Liver (tissue), 9 donors: ENCODE results near the gene PSME2. TPM values are rescaled to one million over a fixed set of nuclear protein-coding genes. Genes with fewer than 3 reads are reported as not detected.
A peak's percentile ranks its signal among the peaks of the same experiment; 100 is the strongest.

ENCODE experiments used
- DNase-seq: peaks from one replicate; pipeline ENCODE4 v3.0.0-alpha.2; 2017; ENCODE audit warnings: low spot score
- H3K27ac ChIP-seq, 2 donors: one replicate each; pipeline ENCODE4 v1.7.0; 2013; ENCODE audit warnings: inconsistent platforms in 2 of 2, low read length in 2 of 2, control low read depth in 1 of 2, low read depth in 1 of 2, mild to moderate bottlenecking in 1 of 2
- H3K27me3 ChIP-seq, 4 donors: one replicate each; pipeline versions ENCODE4 v1.6.1 to v1.7.0; 2013; ENCODE audit warnings: low read length in 3 of 4, inconsistent platforms in 1 of 4, mild to moderate bottlenecking in 1 of 4, moderate library complexity in 1 of 4; ENCODE audit not compliant: control insufficient read depth in 4 of 4, insufficient read depth in 4 of 4
- H3K36me3 ChIP-seq, 4 donors: one replicate each; pipeline versions ENCODE4 v1.6.1 to v1.7.0; 2013; ENCODE audit warnings: low read length in 3 of 4, mild to moderate bottlenecking in 3 of 4, low read depth in 1 of 4, moderate library complexity in 1 of 4; ENCODE audit not compliant: control insufficient read depth in 4 of 4, insufficient read depth in 3 of 4
- H3K4me1 ChIP-seq, 4 donors: one replicate each; pipeline versions ENCODE4 v1.6.1 to v1.7.0; 2013; ENCODE audit warnings: low read length in 3 of 4, mild to moderate bottlenecking in 3 of 4, moderate library complexity in 1 of 4; ENCODE audit not compliant: control insufficient read depth in 4 of 4, insufficient read depth in 4 of 4
- H3K4me3 ChIP-seq, 3 donors: one replicate each; pipeline versions ENCODE4 v1.6.1 to v1.7.0; 2013; ENCODE audit warnings: low read length in 3 of 3, control low read depth in 1 of 3, low read depth in 1 of 3, mild to moderate bottlenecking in 1 of 3
- H3K9ac ChIP-seq, 2 donors: one replicate each; pipeline ENCODE4 v1.7.0; 2013; ENCODE audit warnings: low read length in 2 of 2, mild to moderate bottlenecking in 2 of 2, moderate library complexity in 2 of 2, control low read depth in 1 of 2, low read depth in 1 of 2
- H3K9me3 ChIP-seq, 4 donors: one replicate each; pipeline versions ENCODE4 v1.6.1 to v1.7.0; 2013; ENCODE audit warnings: low read length in 3 of 4; ENCODE audit not compliant: control insufficient read depth in 4 of 4
- ATF3 ChIP-seq: IDR thresholded peaks from 2 replicates; pipeline ENCODE4 v1.6.1; 2016; ENCODE audit warnings: antibody characterized with exemption
- EGR1 ChIP-seq, 2 donors: IDR thresholded peaks; 2 replicates each; pipeline ENCODE4 v1.6.1; 2016 to 2018; ENCODE audit warnings: antibody characterized with exemption in 2 of 2, low read depth in 2 of 2
- FOXA1 ChIP-seq: IDR thresholded peaks from 2 replicates; pipeline ENCODE4 v1.6.1; 2016; ENCODE audit warnings: antibody characterized with exemption
- HNF4A ChIP-seq, 2 donors: conservative IDR thresholded peaks; 2 replicates each; pipeline ENCODE4 v1.6.1; 2016; ENCODE audit warnings: antibody characterized with exemption in 2 of 2, mild to moderate bottlenecking in 2 of 2
- HNF4G ChIP-seq: IDR thresholded peaks from 2 replicates; pipeline ENCODE4 v1.6.1; 2016; ENCODE audit warnings: antibody characterized with exemption
- JUND ChIP-seq, 2 donors: IDR thresholded peaks; 2 replicates each; pipeline ENCODE4 v1.6.1; 2016; ENCODE audit warnings: antibody characterized with exemption in 2 of 2
- NR2F2 ChIP-seq: IDR thresholded peaks from 2 replicates; pipeline ENCODE4 v1.6.1; 2016; ENCODE audit warnings: antibody characterized with exemption
- RAD21 ChIP-seq, 2 donors: IDR thresholded peaks; 2 replicates each; pipeline ENCODE4 v1.6.1; 2016; ENCODE audit warnings: antibody characterized with exemption in 2 of 2, mild to moderate bottlenecking in 2 of 2
- REST ChIP-seq: IDR thresholded peaks from 2 replicates; pipeline ENCODE4 v1.6.1; 2016; ENCODE audit warnings: antibody characterized with exemption, mild to moderate bottlenecking
- SP1 ChIP-seq: IDR thresholded peaks from 2 replicates; pipeline ENCODE4 v1.6.1; 2018; ENCODE audit warnings: antibody characterized with exemption, mild to moderate bottlenecking
- TAF1 ChIP-seq: conservative IDR thresholded peaks from 2 replicates; pipeline ENCODE4 v1.6.1; 2016; ENCODE audit warnings: antibody characterized with exemption, mild to moderate bottlenecking
- ZBTB33 ChIP-seq: IDR thresholded peaks from 2 replicates; pipeline ENCODE4 v1.6.1; 2016; ENCODE audit warnings: antibody characterized with exemption
- WGBS: extraction: QIAGEN DNeasy Blood & Tissue Kit; methylation state at CpG from one replicate; pipeline ENCODE4 v1.1.7; 2013; 5-methylcytosine and 5-hydroxymethylcytosine counted together
- polyA plus RNA-seq, 2 donors: library from polyadenylated mRNA; stranded (reverse) in 1 of 2; unstranded in 1 of 2; fragments of 200-250 nt in 1 of 2; fragments of >200 nt in 1 of 2; fragmentation: Nextera tagmentation in 1 of 2; extraction: Ambion mirVana in 1 of 2; gene quantifications; one replicate each; pipeline versions ENCODE4 v1.2.1 to v1.2.3, GENCODE V29; 2013 to 2015
- total RNA-seq, 2 donors: library from RNA; depleted of rRNA; stranded (reverse); fragments of >200 nt; gene quantifications; one replicate each; pipeline ENCODE4 v1.2.3, GENCODE V29; 2014
- donor health status: healthy.
- donor health status: healthy.
- donor health status: healthy.
- donor health status: healthy.
- donor health status: healthy.

The PSME2 gene
- total and polyA plus RNA-seq, 4 donors = 56.9 to 247 (median 92.7) TPM

GRCh38 chr14:24150061-24150460, 3.7 kb upstream of the PSME2 start (continued):
- TF ChIP-seq RAD21 (IDR thresholded peaks at IDR 0.05) (no peak), HNF4G (no peak), EGR1 (IDR thresholded peaks at IDR 0.05; ENCODE audit: low read depth in 2 of 2) (no peak), FOXA1 (no peak), HNF4A (conservative IDR thresholded peaks at IDR 0.05) (no peak), TAF1 (no peak), JUND (IDR thresholded peaks at IDR 0.05) (no peak)

- 96% methylated on average over 3 of the region's 3 CpGs for WGBS
- no peak overlapping the region for H3K4me3 ChIP-seq
- peaks cover 1 to 35% (median 31%) of the 10 kb centered on the region in 4 donors for H3K36me3 ChIP-seq
- no peak overlapping the region for H3K9ac ChIP-seq
- no peak overlapping the region for H3K27ac ChIP-seq
- TF ChIP-seq HNF4A (conservative IDR thresholded peaks at IDR 0.05) (no peak), JUND (IDR thresholded peaks at IDR 0.05) (no peak), REST (no peak), EGR1 (IDR thresholded peaks at IDR 0.05; ENCODE audit: low read depth in 2 of 2) (no peak), RAD21 (IDR thresholded peaks at IDR 0.05) (no peak), ZBTB33 (no peak)
- DNase-seq = no peak
- H3K4me1 ChIP-seq = peaks cover 3 to 32% (median 21%) of the 10 kb centered on the region in 4 donors
- no peaks in the 10 kb centered on the region for H3K27me3 ChIP-seq
- no peaks in the 10 kb centered on the region for H3K9me3 ChIP-seq
Measured at GRCh38 chr14:24149302-24149969, 3.0 kb upstream of the PSME2 start.

GRCh38 chr14:24147761-24148428, 1.5 kb upstream of the PSME2 start:
- TF ChIP-seq ATF3 (no peak), TAF1 (no peak), NR2F2 (no peak), SP1 (no peak), EGR1 (IDR thresholded peaks at IDR 0.05; ENCODE audit: low read depth in 2 of 2) (no peak), HNF4A (conservative IDR thresholded peaks at IDR 0.05) (no peak), HNF4G (no peak)
- Histone ChIP-seq H3K4me1 (peaks cover 3 to 35% (median 21%) of the 10 kb centered on the region in 4 donors), H3K4me3 (peak overlapping the region; percentile 87 to 97 (median 93)), H3K27ac (peak overlapping the region; percentile 89 to 91), H3K9me3 (no peaks in the 10 kb centered on the region), H3K36me3 (peaks cover 5 to 43% (median 34%) of the 10 kb centered on the region in 4 donors), H3K9ac (peak overlapping the region; percentile 57 to 79), H3K27me3 (no peaks in the 10 kb centered on the region)
- DNase-seq = no peak
- WGBS = 6% methylated on average over 29 of the region's 29 CpGs
